DOHH2 (cell line): ENCODE results near the gene MARK1.

Source experiments
- H3F3A ChIP-seq: fragments of 200-600 bp; sonication (generic), shearing (Covaris generic); 2 replicates; pipeline ENCODE4 v1.6.0; 2016; ENCODE audit warnings: antibody characterized with exemption, mild to moderate bottlenecking; ENCODE audit not compliant: control insufficient read depth, insufficient read depth
- H3K27ac ChIP-seq: fragments of 200-600 bp; sonication (generic); 2 replicates; pipeline ENCODE4 v1.5.1; 2014; ENCODE audit warnings: low read depth, mild to moderate bottlenecking, low read length, moderate library complexity
- H3K27me3 ChIP-seq: fragments of 200-600 bp; sonication (generic); 2 replicates; pipeline ENCODE4 v1.6.1; 2014; ENCODE audit warnings: mild to moderate bottlenecking, low read length, mixed read lengths; ENCODE audit not compliant: control insufficient read depth
- H3K36me3 ChIP-seq: fragments of 200-600 bp; sonication (generic); 2 replicates; pipeline ENCODE4 v1.6.1; 2014; ENCODE audit warnings: mild to moderate bottlenecking, low read length, moderate library complexity, mixed read lengths; ENCODE audit not compliant: control insufficient read depth
- H3K4me1 ChIP-seq: fragments of 200-600 bp; sonication (generic); 2 replicates; pipeline ENCODE4 v1.6.1; 2014; ENCODE audit warnings: mild to moderate bottlenecking, low read length, mixed read lengths; ENCODE audit not compliant: control insufficient read depth
- H3K4me2 ChIP-seq: fragments of 200-600 bp; sonication (generic); 2 replicates; pipeline ENCODE4 v1.6.0; 2014; ENCODE audit warnings: mild to moderate bottlenecking, low read length, moderate library complexity
- H3K4me3 ChIP-seq: fragments of 200-600 bp; sonication (generic); 2 replicates; pipeline ENCODE4 v1.5.1; 2014; ENCODE audit warnings: mild to moderate bottlenecking, low read length, mixed read lengths
- H3K79me2 ChIP-seq: fragments of 200-600 bp; sonication (generic); 2 replicates; pipeline ENCODE4 v1.6.1; 2014; ENCODE audit warnings: mild to moderate bottlenecking, low read length, mixed read lengths; ENCODE audit not compliant: control insufficient read depth
- H3K9me2 ChIP-seq: fragments of 200-600 bp; sonication (generic); replicated peaks from 2 replicates; pipeline ENCODE4 v1.6.1; 2014; ENCODE audit warnings: mild to moderate bottlenecking, low read length, mixed read lengths; ENCODE audit not compliant: control insufficient read depth
- H3K9me3 ChIP-seq: fragments of 200-600 bp; sonication (generic); 2 replicates; pipeline ENCODE4 v1.6.1; 2014; ENCODE audit warnings: antibody characterized with exemption, low read length, mixed read lengths; ENCODE audit not compliant: control insufficient read depth, insufficient read depth
- H4K20me1 ChIP-seq: fragments of 200-600 bp; sonication (generic); 2 replicates; pipeline ENCODE4 v1.6.0; 2014; ENCODE audit warnings: low read depth, mild to moderate bottlenecking, antibody characterized with exemption, low read length, moderate library complexity; ENCODE audit not compliant: control insufficient read depth, insufficient read depth
- EZH2phosphoT487 ChIP-seq: fragments of 200-600 bp; sonication (generic); IDR thresholded peaks from 2 replicates; pipeline ENCODE4 v1.6.1; 2017; ENCODE audit warnings: borderline replicate concordance, mild to moderate bottlenecking, antibody characterized with exemption, low read length, moderate library complexity, mixed read lengths
- TF ChIP-seq, protein P1 (sequence below): fragments of 200-600 bp; sonication (generic); IDR thresholded peaks from one replicate; pipeline ENCODE4 v1.5.1; 2014; ENCODE audit warnings: antibody characterized with exemption, mild to moderate bottlenecking, low read depth, low read length; ENCODE audit not compliant: poor library complexity, severe bottlenecking

MARK1 gene

GRCh38 chr1:220670365-220670764, 142.4 kb downstream of the MARK1 start:
- Histone ChIP-seq H3K27me3 (no peaks in the 10 kb centered on the region), H3K4me2 (no peak overlapping the region), H3K4me3 (no peak overlapping the region), H4K20me1 (no peaks in the 10 kb centered on the region), H3K36me3 (no peaks in the 10 kb centered on the region), H3K9me3 (0 out of 2 replicates have a peak, but pooled peaks cover 2% of the 10 kb centered on the region), H3K27ac (no peak overlapping the region), H3K9me2 (no peaks in the 10 kb centered on the region), H3K4me1 (no peaks in the 10 kb centered on the region), H3F3A (no peaks in the 10 kb centered on the region), H3K79me2 (no peaks in the 10 kb centered on the region)
- TF ChIP-seq, protein P1, sequence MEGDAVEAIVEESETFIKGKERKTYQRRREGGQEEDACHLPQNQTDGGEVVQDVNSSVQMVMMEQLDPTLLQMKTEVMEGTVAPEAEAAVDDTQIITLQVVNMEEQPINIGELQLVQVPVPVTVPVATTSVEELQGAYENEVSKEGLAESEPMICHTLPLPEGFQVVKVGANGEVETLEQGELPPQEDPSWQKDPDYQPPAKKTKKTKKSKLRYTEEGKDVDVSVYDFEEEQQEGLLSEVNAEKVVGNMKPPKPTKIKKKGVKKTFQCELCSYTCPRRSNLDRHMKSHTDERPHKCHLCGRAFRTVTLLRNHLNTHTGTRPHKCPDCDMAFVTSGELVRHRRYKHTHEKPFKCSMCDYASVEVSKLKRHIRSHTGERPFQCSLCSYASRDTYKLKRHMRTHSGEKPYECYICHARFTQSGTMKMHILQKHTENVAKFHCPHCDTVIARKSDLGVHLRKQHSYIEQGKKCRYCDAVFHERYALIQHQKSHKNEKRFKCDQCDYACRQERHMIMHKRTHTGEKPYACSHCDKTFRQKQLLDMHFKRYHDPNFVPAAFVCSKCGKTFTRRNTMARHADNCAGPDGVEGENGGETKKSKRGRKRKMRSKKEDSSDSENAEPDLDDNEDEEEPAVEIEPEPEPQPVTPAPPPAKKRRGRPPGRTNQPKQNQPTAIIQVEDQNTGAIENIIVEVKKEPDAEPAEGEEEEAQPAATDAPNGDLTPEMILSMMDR, result no peak
- TF ChIP-seq EZH2phosphoT487, result no peak

GRCh38 chr1:220673921-220674320, 146.0 kb downstream of the MARK1 start:
- Histone ChIP-seq H3F3A (no peaks in the 10 kb centered on the region), H3K79me2 (no peaks in the 10 kb centered on the region), H3K36me3 (no peaks in the 10 kb centered on the region), H3K4me2 (no peak overlapping the region), H3K9me2 (no peaks in the 10 kb centered on the region), H3K4me3 (no peak overlapping the region), H3K9me3 (0 out of 2 replicates have a peak, but pooled peaks cover 2% of the 10 kb centered on the region), H3K4me1 (no peaks in the 10 kb centered on the region), H4K20me1 (no peaks in the 10 kb centered on the region), H3K27ac (no peak overlapping the region), H3K27me3 (no peaks in the 10 kb centered on the region)
- TF ChIP-seq EZH2phosphoT487, result no peak
- TF ChIP-seq, protein P1, result no peak

DNA sequence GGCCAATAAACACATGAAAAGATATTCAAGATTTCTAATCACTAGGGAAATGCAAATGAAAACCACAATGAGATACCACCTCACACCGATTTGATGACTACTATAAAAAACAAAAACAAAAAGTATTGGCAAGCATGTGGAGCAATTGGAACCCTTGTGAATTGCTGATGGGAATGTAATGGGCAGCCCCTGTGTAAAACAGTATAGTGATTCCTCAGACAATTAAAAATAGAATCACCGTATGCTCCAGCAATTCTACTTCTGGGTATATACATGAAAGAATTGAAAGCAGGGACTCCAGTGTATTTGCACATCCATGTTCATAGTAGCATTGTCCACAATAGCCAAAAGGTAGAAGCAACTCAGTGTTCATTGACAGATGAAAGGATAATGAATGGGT, 149.3 kb downstream of the MARK1 start:
- Histone ChIP-seq H3K4me2 (no peak overlapping the region), H3K9me3 (no peaks in the 10 kb centered on the region), H4K20me1 (no peaks in the 10 kb centered on the region), H3K9me2 (no peaks in the 10 kb centered on the region), H3K4me1 (no peaks in the 10 kb centered on the region), H3K36me3 (no peaks in the 10 kb centered on the region), H3K79me2 (no peaks in the 10 kb centered on the region), H3F3A (no peaks in the 10 kb centered on the region), H3K4me3 (no peak overlapping the region), H3K27me3 (no peaks in the 10 kb centered on the region; the same call in 1 of the 2 replicates), H3K27ac (no peak overlapping the region)
- TF ChIP-seq, protein P1, result no peak
- TF ChIP-seq EZH2phosphoT487, result no peak
